Measurements from ENCODE around the gene SIVA1. TPM values are rescaled to one million over a fixed set of nuclear protein-coding genes. Genes with fewer than 3 reads are reported as not detected.
A peak's percentile ranks its signal among the peaks of the same experiment; 100 is the strongest.

The SIVA1 gene
- total RNA-seq, 1 experiment from 2014 or later = 128 TPM

GRCh38 chr14:104766863-104767633, 14.1 kb downstream of the SIVA1 start:
- Mint-ChIP-seq H3K4me1 (peaks cover 17% of the 10 kb centered on the region), H3K36me3 (peaks cover 27% of the 10 kb centered on the region), H3K9me3 (peaks cover 17% of the 10 kb centered on the region), H3K4me3 (peak overlapping the region; percentile 50), H3K27me3 (ENCODE audit: low read depth) (no peaks in the 10 kb centered on the region; the same call in 1 of the 2 replicates), H3K27ac (peak overlapping the region; percentile 31; the same call in 1 of the 2 replicates)
- DNase-seq (ENCODE audit: low spot score) = no peak
- no peak for ATAC-seq
- TF ChIP-seq, protein P1, sequence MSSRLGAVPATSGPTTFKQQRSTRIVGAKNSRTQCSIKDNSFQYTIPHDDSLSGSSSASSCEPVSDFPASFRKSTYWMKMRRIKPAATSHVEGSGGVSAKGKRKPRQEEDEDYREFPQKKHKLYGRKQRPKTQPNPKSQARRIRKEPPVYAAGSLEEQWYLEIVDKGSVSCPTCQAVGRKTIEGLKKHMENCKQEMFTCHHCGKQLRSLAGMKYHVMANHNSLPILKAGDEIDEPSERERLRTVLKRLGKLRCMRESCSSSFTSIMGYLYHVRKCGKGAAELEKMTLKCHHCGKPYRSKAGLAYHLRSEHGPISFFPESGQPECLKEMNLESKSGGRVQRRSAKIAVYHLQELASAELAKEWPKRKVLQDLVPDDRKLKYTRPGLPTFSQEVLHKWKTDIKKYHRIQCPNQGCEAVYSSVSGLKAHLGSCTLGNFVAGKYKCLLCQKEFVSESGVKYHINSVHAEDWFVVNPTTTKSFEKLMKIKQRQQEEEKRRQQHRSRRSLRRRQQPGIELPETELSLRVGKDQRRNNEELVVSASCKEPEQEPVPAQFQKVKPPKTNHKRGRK (CRISPR knock-in tag; IDR thresholded peaks at IDR 0.05; ENCODE audit: borderline replicate concordance) = no peak
- TF ChIP-seq ZSCAN18 (CRISPR knock-in tag; IDR thresholded peaks at IDR 0.05) = no peak
- no peak for TF ChIP-seq ZBTB21 (CRISPR knock-in tag; IDR thresholded peaks at IDR 0.05; ENCODE audit: borderline replicate concordance)
- no peak for TF ChIP-seq ZNF671 (CRISPR knock-in tag; IDR thresholded peaks at IDR 0.05)
- no peak for TF ChIP-seq TCF7 (CRISPR knock-in tag; IDR thresholded peaks at IDR 0.05; ENCODE audit: low read depth)
- TF ChIP-seq, protein P2, sequence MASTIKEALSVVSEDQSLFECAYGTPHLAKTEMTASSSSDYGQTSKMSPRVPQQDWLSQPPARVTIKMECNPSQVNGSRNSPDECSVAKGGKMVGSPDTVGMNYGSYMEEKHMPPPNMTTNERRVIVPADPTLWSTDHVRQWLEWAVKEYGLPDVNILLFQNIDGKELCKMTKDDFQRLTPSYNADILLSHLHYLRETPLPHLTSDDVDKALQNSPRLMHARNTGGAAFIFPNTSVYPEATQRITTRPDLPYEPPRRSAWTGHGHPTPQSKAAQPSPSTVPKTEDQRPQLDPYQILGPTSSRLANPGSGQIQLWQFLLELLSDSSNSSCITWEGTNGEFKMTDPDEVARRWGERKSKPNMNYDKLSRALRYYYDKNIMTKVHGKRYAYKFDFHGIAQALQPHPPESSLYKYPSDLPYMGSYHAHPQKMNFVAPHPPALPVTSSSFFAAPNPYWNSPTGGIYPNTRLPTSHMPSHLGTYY (CRISPR knock-in tag; IDR thresholded peaks at IDR 0.05) = no peak
- no peak for TF ChIP-seq NFATC4 (CRISPR knock-in tag; IDR thresholded peaks at IDR 0.05)
- TF ChIP-seq HMGA2 (CRISPR knock-in tag; IDR thresholded peaks at IDR 0.05) = no peak
- TF ChIP-seq ZNF232 (CRISPR knock-in tag; IDR thresholded peaks at IDR 0.05) = no peak
- TF ChIP-seq OVOL2 (CRISPR knock-in tag; IDR thresholded peaks at IDR 0.05; ENCODE audit: borderline replicate concordance) = no peak
- no peak for TF ChIP-seq PREB (CRISPR knock-in tag; IDR thresholded peaks at IDR 0.05; ENCODE audit: borderline replicate concordance)
- TF ChIP-seq EMX1 (CRISPR knock-in tag; IDR thresholded peaks at IDR 0.05) = no peak
- POLR2A ChIA-PET = no interaction called here
- CTCF ChIA-PET = interaction anchor here (1.2 to 2.3 kb wide), 2 partner anchors 14 to 60 kb away, joined by 7 to 8 read pairs; partner anchors contain the start of gene SIVA1

DNA sequence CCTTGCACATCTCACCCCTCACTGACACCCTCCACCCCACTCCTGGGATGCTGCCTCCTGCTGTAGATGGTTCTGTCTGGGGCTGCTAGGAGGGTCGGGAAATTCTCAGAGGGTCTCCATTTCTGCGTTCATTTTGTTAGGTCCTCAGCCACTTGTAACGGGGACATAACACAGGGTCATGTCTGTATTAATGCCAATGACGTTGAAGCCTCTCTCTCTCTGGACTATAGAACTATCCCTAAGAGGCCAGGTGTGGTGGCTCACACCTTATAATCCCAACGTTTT, 14.6 kb downstream of the SIVA1 start:
- Mint-ChIP-seq H3K4me3 (no peak overlapping the region), H3K36me3 (peaks cover 29% of the 10 kb centered on the region), H3K27me3 (ENCODE audit: low read depth) (no peaks in the 10 kb centered on the region; the same call in 1 of the 2 replicates), H3K9me3 (peaks cover 17% of the 10 kb centered on the region), H3K27ac (no peak overlapping the region), H3K4me1 (peaks cover 17% of the 10 kb centered on the region)
- no peak for DNase-seq (ENCODE audit: low spot score)
- TF ChIP-seq USF1 (CRISPR knock-in tag; IDR thresholded peaks at IDR 0.05) (no peak), RELA (CRISPR knock-in tag; IDR thresholded peaks at IDR 0.05; ENCODE audit: borderline replicate concordance) (no peak), IRF2 (CRISPR knock-in tag; IDR thresholded peaks at IDR 0.05; ENCODE audit: borderline replicate concordance, low read depth) (no peak), NR3C1 (CRISPR knock-in tag; conservative IDR thresholded peaks at IDR 0.05; ENCODE audit: low read depth) (no peak), E2F5 (CRISPR knock-in tag; IDR thresholded peaks at IDR 0.05) (no peak), CREM (CRISPR knock-in tag; IDR thresholded peaks at IDR 0.05) (no peak), MAX (CRISPR knock-in tag; IDR thresholded peaks at IDR 0.05) (no peak), NFATC4 (CRISPR knock-in tag; IDR thresholded peaks at IDR 0.05) (no peak)
- TF ChIP-seq, protein P3, sequence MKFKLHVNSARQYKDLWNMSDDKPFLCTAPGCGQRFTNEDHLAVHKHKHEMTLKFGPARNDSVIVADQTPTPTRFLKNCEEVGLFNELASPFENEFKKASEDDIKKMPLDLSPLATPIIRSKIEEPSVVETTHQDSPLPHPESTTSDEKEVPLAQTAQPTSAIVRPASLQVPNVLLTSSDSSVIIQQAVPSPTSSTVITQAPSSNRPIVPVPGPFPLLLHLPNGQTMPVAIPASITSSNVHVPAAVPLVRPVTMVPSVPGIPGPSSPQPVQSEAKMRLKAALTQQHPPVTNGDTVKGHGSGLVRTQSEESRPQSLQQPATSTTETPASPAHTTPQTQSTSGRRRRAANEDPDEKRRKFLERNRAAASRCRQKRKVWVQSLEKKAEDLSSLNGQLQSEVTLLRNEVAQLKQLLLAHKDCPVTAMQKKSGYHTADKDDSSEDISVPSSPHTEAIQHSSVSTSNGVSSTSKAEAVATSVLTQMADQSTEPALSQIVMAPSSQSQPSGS (CRISPR knock-in tag; IDR thresholded peaks at IDR 0.05; ENCODE audit: borderline replicate concordance, low read depth) = no peak
- ChIA-PET CTCF (interaction anchor here (1.2 to 2.3 kb wide), 3 partner anchors 8 to 59 kb away, joined by 7 to 10 read pairs (median 8); partner anchors contain the start of gene SIVA1), POLR2A (interaction anchor here (1.9 kb wide), 1 partner anchor 27 kb away, joined by 4 read pairs; no protein-coding TSS in a partner anchor)
- no peak for ATAC-seq
